Neural progenitor cell (in vitro differentiated cells): ENCODE results near the gene TBC1D7. TPM values are rescaled to one million over a fixed set of nuclear protein-coding genes. Genes with fewer than 3 reads are reported as not detected.

Experiments used
- DNase-seq: peaks from one replicate; pipeline ENCODE4 v3.0.0-alpha.2; 2016; ENCODE audit warnings: low spot score
- H2AFZ ChIP-seq: fragments of 200-600 bp; sonication (generic); replicated peaks from 2 replicates; pipeline ENCODE4 v1.6.1; 2016; ENCODE audit warnings: antibody characterized with exemption
- H3F3A ChIP-seq: fragments of 200-600 bp; sonication (generic); 2 replicates; pipeline ENCODE4 v1.6.1; 2016; ENCODE audit warnings: antibody characterized with exemption, low read depth
- H3K27ac ChIP-seq: fragments of 200-600 bp; sonication (generic); 2 replicates; pipeline ENCODE4 v1.5.1; 2016; ENCODE audit warnings: mild to moderate bottlenecking
- H3K27me3 ChIP-seq: fragments of 200-600 bp; sonication (generic); 2 replicates; pipeline ENCODE4 v1.6.1; 2016; ENCODE audit warnings: mild to moderate bottlenecking, moderate library complexity
- H3K36me3 ChIP-seq: fragments of 200-600 bp; sonication (generic); 2 replicates; pipeline ENCODE4 v1.5.1; 2016
- H3K4me1 ChIP-seq: fragments of 200-600 bp; sonication (generic); 2 replicates; pipeline ENCODE4 v1.6.1; 2016; ENCODE audit warnings: mixed run types
- H3K4me2 ChIP-seq: fragments of 200-600 bp; sonication (generic); 2 replicates; pipeline ENCODE4 v1.6.1; 2016
- H3K4me3 ChIP-seq: fragments of 200-600 bp; sonication (generic); 2 replicates; pipeline ENCODE4 v1.5.1; 2016
- H3K79me2 ChIP-seq: fragments of 200-600 bp; sonication (generic); 2 replicates; pipeline ENCODE4 v1.6.1; 2016; ENCODE audit warnings: low read depth
- H3K9ac ChIP-seq: fragments of 200-600 bp; sonication (generic); 2 replicates; pipeline ENCODE4 v1.6.1; 2016
- H3K9me3 ChIP-seq: fragments of 200-600 bp; sonication (generic); 2 replicates; pipeline ENCODE4 v1.5.1; 2016; ENCODE audit warnings: low read depth
- H4K20me1 ChIP-seq: fragments of 200-600 bp; sonication (generic); 2 replicates; pipeline ENCODE4 v1.6.1; 2016; ENCODE audit warnings: low read depth
- H3K27ac Mint-ChIP-seq: 3 replicates; pipeline ENCODE4 v1.8.0; 2021; ENCODE audit warnings: mixed read lengths
- H3K27me3 Mint-ChIP-seq: 2 replicates; pipeline ENCODE4 v1.8.0; 2022; ENCODE audit warnings: low read depth, mild to moderate bottlenecking, inconsistent platforms, moderate library complexity, mixed read lengths; ENCODE audit not compliant: insufficient read depth
- H3K36me3 Mint-ChIP-seq: 3 replicates; pipeline ENCODE4 v1.8.0; 2021; ENCODE audit warnings: mixed read lengths
- H3K4me1 Mint-ChIP-seq: 3 replicates; pipeline ENCODE4 v1.8.0; 2021; ENCODE audit warnings: mixed read lengths
- H3K4me3 Mint-ChIP-seq: 3 replicates; pipeline ENCODE4 v1.8.0; 2021; ENCODE audit warnings: mild to moderate bottlenecking, moderate library complexity, mixed read lengths
- H3K9me3 Mint-ChIP-seq: 3 replicates; pipeline ENCODE4 v1.8.0; 2020; ENCODE audit warnings: mixed read lengths
- CTCF ChIP-seq: fragments of 200-600 bp; sonication (generic); IDR thresholded peaks from 2 replicates; pipeline ENCODE4 v1.5.1; 2017; ENCODE audit warnings: antibody characterized with exemption, mild to moderate bottlenecking
- EZH2 ChIP-seq: fragments of 200-600 bp; sonication (generic); IDR thresholded peaks from 2 replicates; pipeline ENCODE4 v1.6.1; 2017; ENCODE audit warnings: antibody characterized with exemption, mild to moderate bottlenecking, moderate library complexity
- EZH2phosphoT487 ChIP-seq: fragments of 200-600 bp; sonication (generic); IDR thresholded peaks from 2 replicates; pipeline ENCODE4 v1.6.1; 2017; ENCODE audit warnings: antibody characterized with exemption
- total RNA-seq: library from RNA; depleted of rRNA; stranded (reverse); fragments of >200 nt; gene quantifications from 2 replicates; pipeline ENCODE4 v1.2.3, GENCODE V29; 2015; ENCODE audit warnings: low replicate concordance

The TBC1D7 gene
- total RNA-seq, 1 donor from 2014 or later = 54.9 TPM

DNA sequence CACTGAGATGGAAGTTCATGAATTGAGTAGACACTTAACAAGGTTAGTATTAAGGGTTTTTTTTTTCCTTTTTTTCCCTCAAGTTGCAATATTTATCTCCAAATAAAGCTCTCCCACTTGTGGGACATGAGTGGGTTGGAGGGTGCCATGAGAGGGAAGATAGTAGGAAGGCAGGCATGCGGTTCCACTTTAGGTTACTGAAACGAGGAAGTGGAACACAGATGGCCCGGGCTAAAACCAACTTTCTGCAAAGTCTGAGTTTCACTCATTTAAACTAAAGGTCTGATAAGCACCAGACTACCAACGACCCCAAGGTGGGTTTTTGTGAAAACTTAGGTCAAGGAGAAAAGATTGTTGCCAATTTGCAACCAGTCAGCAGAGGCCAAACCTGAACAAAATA, 42.2 kb downstream of the TBC1D7 start:
- H3K4me3 Mint-ChIP-seq = no peak overlapping the region
- no peaks in the 10 kb centered on the region for H3K9me3 ChIP-seq
- peaks cover 17% of the 10 kb centered on the region for H3K9me3 Mint-ChIP-seq
- no peaks in the 10 kb centered on the region for H4K20me1 ChIP-seq
- H3K27me3 ChIP-seq = no peaks in the 10 kb centered on the region
- H3K4me1 ChIP-seq = no peaks in the 10 kb centered on the region
- H3K27ac ChIP-seq = no peak overlapping the region
- no peaks in the 10 kb centered on the region for H3F3A ChIP-seq
- H3K79me2 ChIP-seq = no peaks in the 10 kb centered on the region
- peaks cover 6% of the 10 kb centered on the region for H3K36me3 ChIP-seq
- H3K4me3 ChIP-seq = no peak overlapping the region
- DNase-seq = no peak
- H3K27ac Mint-ChIP-seq = no peak overlapping the region
- peaks cover 44% of the 10 kb centered on the region for H3K36me3 Mint-ChIP-seq
- peaks cover 6% of the 10 kb centered on the region for H3K27me3 Mint-ChIP-seq
- H3K4me1 Mint-ChIP-seq = peaks cover 6% of the 10 kb centered on the region
- no peak for TF ChIP-seq CTCF
- no peak for TF ChIP-seq EZH2phosphoT487
- no peak for TF ChIP-seq EZH2
- no peak overlapping the region for H2AFZ ChIP-seq
- H3K9ac ChIP-seq = no peak overlapping the region
- H3K4me2 ChIP-seq = no peak overlapping the region

- Histone ChIP-seq H3K27me3 (no peaks in the 10 kb centered on the region), H2AFZ (no peak overlapping the region), H3K4me2 (no peak overlapping the region), H3K36me3 (peaks cover 6% of the 10 kb centered on the region), H3K9me3 (no peaks in the 10 kb centered on the region), H3F3A (no peaks in the 10 kb centered on the region), H4K20me1 (no peaks in the 10 kb centered on the region), H3K4me1 (no peaks in the 10 kb centered on the region), H3K27ac (no peak overlapping the region), H3K4me3 (no peak overlapping the region), H3K79me2 (no peaks in the 10 kb centered on the region), H3K9ac (no peak overlapping the region)
- Mint-ChIP-seq H3K36me3 (peaks cover 44% of the 10 kb centered on the region), H3K27ac (no peak overlapping the region), H3K4me3 (no peak overlapping the region), H3K4me1 (peaks cover 6% of the 10 kb centered on the region), H3K9me3 (peaks cover 17% of the 10 kb centered on the region), H3K27me3 (peaks cover 6% of the 10 kb centered on the region)
- DNase-seq = no peak
- no peak for TF ChIP-seq EZH2phosphoT487
- no peak for TF ChIP-seq EZH2
- TF ChIP-seq CTCF = no peak
These were observed 42.6 kb downstream of the TBC1D7 start for GRCh38 chr6:13285705-13286104.

GRCh38 chr6:13284646-13285045, 43.7 kb downstream of the TBC1D7 start:
- Mint-ChIP-seq H3K27me3 (peaks cover 6% of the 10 kb centered on the region), H3K36me3 (peaks cover 39% of the 10 kb centered on the region), H3K9me3 (peaks cover 17% of the 10 kb centered on the region), H3K4me1 (no peaks in the 10 kb centered on the region), H3K4me3 (no peak overlapping the region), H3K27ac (no peak overlapping the region)
- Histone ChIP-seq H3K36me3 (peaks cover 6% of the 10 kb centered on the region), H3K4me1 (no peaks in the 10 kb centered on the region), H3K9ac (no peak overlapping the region), H4K20me1 (no peaks in the 10 kb centered on the region), H3K9me3 (no peaks in the 10 kb centered on the region), H3K27ac (no peak overlapping the region), H3K4me3 (no peak overlapping the region), H3K79me2 (no peaks in the 10 kb centered on the region), H2AFZ (no peak overlapping the region), H3K27me3 (no peaks in the 10 kb centered on the region), H3F3A (no peaks in the 10 kb centered on the region), H3K4me2 (no peak overlapping the region)
- DNase-seq = no peak
- no peak for TF ChIP-seq EZH2
- TF ChIP-seq CTCF = no peak
- TF ChIP-seq EZH2phosphoT487 = no peak
